ENCODE results near the gene CYFIP2. TPM values are rescaled to one million over a fixed set of nuclear protein-coding genes. Genes with fewer than 3 reads are reported as not detected.
"Not testable (repeated sequence)": the region's sequence is repeated elsewhere in the genome, so short reads cannot be mapped to it uniquely, and the experiment has no call there.

The CYFIP2 gene
- polyA plus RNA-seq, 1 donor, result 124 TPM

GRCh38 chr5:157388111-157388710, 122.3 kb downstream of the CYFIP2 start:
- DNase-seq, result no peak

DNA sequence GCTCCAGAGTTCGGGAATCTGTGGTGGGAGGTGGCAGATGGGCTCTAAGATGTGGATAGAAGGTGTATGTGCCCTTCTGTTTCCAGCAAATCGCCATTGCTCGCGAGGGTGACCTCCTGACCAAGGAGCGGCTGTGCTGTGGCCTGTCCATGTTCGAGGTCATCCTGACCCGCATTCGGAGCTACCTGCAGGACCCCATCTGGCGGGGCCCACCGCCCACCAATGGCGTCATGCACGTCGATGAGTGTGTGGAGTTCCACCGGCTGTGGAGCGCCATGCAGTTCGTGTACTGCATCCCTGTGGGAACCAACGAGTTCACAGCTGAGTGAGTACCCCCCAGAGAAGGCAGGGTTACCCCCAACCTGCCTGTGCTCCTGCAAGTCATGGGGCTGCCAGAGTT, 123.2 kb downstream of the CYFIP2 start:
- DNase-seq, result no peak

DNA sequence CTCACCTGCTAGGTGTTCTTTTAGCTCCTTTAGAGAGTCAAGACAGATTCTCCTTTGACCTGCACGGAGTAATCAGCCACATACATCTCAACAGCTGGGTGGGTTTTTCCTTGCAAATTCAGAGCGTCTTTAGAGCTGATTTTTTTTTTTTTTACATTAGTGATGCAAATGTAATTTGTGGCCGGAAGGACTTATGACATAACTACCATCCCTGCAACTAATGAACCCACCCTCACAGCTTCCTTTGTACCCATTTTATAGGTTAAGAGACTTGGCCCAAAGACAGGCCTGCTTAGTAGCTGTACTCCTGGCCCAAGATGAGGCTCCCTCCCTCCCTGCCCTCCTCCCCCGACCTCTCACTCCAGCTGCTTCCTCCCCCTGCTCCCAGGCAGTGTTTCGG, 124.2 kb downstream of the CYFIP2 start:
- no peak for DNase-seq

DNA sequence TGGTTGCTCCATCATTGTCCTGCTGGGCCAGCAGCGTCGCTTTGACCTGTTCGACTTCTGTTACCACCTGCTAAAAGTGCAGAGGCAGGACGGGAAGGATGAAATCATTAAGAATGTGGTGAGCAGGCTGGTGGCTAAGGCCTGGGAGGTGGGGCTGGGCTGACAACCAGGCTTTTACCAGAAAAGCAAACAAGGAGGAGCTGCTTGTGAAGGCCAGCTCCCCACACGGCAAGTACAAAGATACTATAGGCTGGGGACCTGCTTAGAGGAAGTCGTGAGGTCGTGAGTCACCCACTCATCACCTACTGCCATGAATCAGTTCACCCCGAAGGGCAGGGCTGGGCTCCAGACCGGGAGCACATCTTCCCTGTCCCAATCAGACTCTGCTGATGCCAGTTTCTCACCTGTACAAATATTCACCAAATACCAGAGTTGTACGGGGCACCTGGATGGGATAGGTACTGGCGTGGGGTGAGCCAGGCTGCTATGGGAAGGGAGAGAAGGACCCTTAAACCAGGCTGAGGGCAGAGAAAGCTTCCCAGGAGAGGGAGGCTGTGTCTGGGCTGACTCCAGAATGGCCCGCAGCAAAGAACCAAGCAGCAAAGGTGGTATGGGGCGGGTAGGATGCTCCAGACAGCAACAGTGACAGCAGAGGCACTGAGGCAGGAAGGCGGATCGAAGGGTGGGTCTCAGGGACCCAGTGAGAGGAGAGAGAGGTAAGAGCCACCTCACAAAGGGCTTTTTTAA, 124.8 kb downstream of the CYFIP2 start:
- no peak for DNase-seq

- no peak for DNase-seq
These were observed 132.4 kb downstream of the CYFIP2 start for GRCh38 chr5:157398305-157398704.

DNA sequence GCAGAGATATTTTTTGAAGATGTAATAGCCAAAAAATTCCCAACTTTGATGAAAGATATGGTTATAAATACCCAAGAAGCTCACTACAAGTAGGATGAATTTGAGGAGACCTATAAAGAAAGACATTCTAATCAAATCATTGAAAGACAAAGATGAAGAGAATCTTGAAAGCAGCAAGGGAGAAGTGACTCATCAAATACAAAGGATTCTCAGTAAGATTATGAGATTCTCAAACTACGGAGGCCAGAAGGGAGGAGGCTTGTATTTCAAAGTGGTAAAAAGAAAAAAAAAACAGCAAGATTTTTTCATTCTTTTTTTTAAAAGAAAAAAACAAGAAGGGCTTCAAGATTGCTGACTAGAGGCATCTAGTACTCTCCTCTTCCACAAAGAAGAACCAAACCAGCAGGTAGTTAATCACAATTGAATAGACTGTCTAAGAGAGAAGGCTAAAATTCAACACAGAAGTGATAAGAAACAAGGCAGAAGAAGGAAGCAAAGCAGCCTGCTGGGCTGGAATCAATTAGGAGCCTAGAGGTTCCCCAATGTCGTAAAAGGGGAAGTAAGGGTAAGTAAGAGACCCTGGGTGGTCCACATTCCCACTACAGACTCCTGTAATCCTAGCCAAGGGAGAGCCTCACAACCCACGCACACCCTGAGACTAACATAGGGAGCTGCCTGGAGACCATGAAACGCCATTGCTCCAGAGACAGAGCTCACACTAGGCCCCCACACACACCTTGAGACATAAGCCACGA, 135.0 kb downstream of the CYFIP2 start:
- DNase-seq, result no peak

GRCh38 chr5:157415838-157416237, 149.9 kb downstream of the CYFIP2 start:
- no peak for DNase-seq

GRCh38 chr5:157419521-157419920, 153.6 kb downstream of the CYFIP2 start:
- not testable (repeated sequence) for DNase-seq

DNA sequence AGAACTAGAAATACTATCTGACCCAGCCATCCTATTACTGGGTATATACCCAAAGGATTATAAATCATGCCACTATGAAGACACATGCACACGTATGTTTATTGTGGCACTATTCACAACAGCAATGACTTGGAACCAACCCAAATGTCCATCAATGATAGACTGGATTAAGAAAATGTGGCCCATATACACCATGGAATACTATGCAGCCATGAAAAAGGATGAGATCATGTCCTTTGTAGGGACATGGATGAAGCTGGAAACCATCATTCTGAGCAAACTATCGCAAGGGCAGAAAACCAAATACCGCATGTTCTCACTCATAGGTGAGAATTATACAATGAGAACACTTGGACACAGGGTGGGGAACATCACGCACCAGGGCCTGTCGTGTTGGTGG, 164.0 kb downstream of the CYFIP2 start:
- DNase-seq, result not testable (repeated sequence)

GRCh38 chr5:157431544-157432200, 165.7 kb downstream of the CYFIP2 start:
- DNase-seq, result peak; percentile 50

DNA sequence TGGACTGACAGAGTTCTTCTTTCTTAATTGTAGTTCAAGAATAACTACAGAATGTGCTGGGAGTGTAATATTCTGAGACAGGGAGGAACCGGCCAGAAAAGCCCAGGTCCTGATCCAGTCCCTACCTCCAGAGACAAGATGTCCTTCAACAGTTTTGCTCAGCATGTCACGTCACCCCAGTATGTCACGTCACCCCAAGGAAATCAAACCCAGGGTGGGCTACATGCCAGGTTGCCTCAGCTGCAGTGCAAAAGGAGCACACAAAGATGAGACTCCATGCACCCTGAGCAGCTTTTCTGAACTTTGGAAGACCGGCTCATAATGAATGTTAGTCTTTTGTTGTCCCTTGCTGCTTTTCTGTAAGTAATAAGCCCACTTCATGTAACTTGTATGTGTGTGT, 168.2 kb downstream of the CYFIP2 start:
- no peak for DNase-seq

GRCh38 chr5:157443041-157443549, 177.2 kb downstream of the CYFIP2 start:
- DNase-seq, result peak; percentile 32

DNA sequence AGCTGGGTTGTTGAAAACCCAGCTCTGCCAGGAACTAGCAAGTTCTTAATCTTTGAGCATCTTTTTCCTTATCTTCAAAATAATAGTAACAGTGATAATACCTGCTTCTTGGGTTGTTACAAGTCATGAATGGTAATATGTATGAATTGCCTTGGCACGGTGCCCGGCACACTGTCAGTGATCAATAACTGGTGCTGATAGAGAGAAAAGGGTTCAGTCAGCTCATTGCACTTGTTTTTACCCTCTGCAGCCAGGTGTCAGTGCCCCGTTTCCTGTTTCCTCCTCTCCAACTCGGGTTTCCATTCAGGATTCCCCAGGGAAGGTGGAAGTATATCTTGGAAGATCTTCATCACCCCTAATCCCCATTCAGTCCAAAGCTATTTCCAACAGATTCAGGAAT, 178.3 kb downstream of the CYFIP2 start:
- DNase-seq, result no peak

Other genes with a start within 250 kb of the CYFIP2 start
- 4.6 TPM for gene HAVCR1, start 207.0 kb upstream of the CYFIP2 start, polyA plus RNA-seq (ENCODE audit: insufficient read length)
- gene HAVCR2, start 157.1 kb upstream of the CYFIP2 start, polyA plus RNA-seq (ENCODE audit: insufficient read length), result 18.2 TPM
- 24.3 TPM for gene MED7, start 123.3 kb upstream of the CYFIP2 start, polyA plus RNA-seq (ENCODE audit: insufficient read length)
- gene GARIN3, start 99.9 kb upstream of the CYFIP2 start, polyA plus RNA-seq (ENCODE audit: insufficient read length), result not detected
- gene ITK, start 85.3 kb upstream of the CYFIP2 start, polyA plus RNA-seq (ENCODE audit: insufficient read length), result 0.23 TPM
- 0.58 TPM for gene NIPAL4, start 194.1 kb downstream of the CYFIP2 start, polyA plus RNA-seq (ENCODE audit: insufficient read length)

Measured in left kidney (tissue), 2 donors.